Gastrocnemius medialis (tissue), 4 donors: Measurements from ENCODE around the gene MYBPH.

Source experiments
- CTCF ChIP-seq, 5 experiments: fragments of 450-650 bp in 3 of 5; fragments of 200-600 bp in 2 of 5; sonication (generic) in 2 of 5; IDR thresholded peaks in 4 of 5; conservative IDR thresholded peaks in 1 of 5; 1 replicate in 4 of 5; 2 replicates in 1 of 5; pipeline ENCODE4 v1.5.1; 2016 to 2019; ENCODE audit warnings: antibody characterized with exemption in 5 of 5, mild to moderate bottlenecking in 3 of 5, moderate library complexity in 3 of 5
- POLR2A ChIP-seq, 2 donors: fragments of 450-650 bp; IDR thresholded peaks; one replicate each; pipeline ENCODE4 v1.6.1; 2017; ENCODE audit warnings: antibody characterized with exemption in 2 of 2, mild to moderate bottlenecking in 2 of 2, moderate library complexity in 2 of 2

GRCh38 chr1:203146537-203146936 is 29.1 kb downstream of the MYBPH start:
- TF ChIP-seq CTCF (IDR thresholded peaks at IDR 0.05 in 4 of 5, conservative IDR thresholded peaks at IDR 0.05 in 1 of 5): no peak
- no peak for TF ChIP-seq POLR2A (IDR thresholded peaks at IDR 0.05)
